Measurements from ENCODE around the gene LORICRIN.

- TF ChIP-seq CTCF (IDR thresholded peaks at IDR 0.05) (no peak), EZH2 (IDR thresholded peaks at IDR 0.05; ENCODE audit: borderline replicate concordance, insufficient read depth, low read depth, low read length, poor library complexity, severe bottlenecking) (no peak)
These were observed 47.3 kb upstream of the LORICRIN start for GRCh38 chr1:153212201-153212600.

Measured in B cell (primary cell).